HFFc6 (cell line): ENCODE results near the gene SLC38A1. TPM values are rescaled to one million over a fixed set of nuclear protein-coding genes. Genes with fewer than 3 reads are reported as not detected.

Experiments
- DNase-seq: peaks from one replicate; pipeline ENCODE4 v3.0.0-alpha.2; 2018
- H3K27ac Mint-ChIP-seq: 2 replicates; pipeline ENCODE4 v1.8.0; 2020; ENCODE audit warnings: mild to moderate bottlenecking, mixed read lengths
- H3K27me3 Mint-ChIP-seq: 2 replicates; pipeline ENCODE4 v1.8.0; 2021; ENCODE audit warnings: mild to moderate bottlenecking, moderate library complexity, mixed read lengths; ENCODE audit not compliant: insufficient read depth
- H3K36me3 Mint-ChIP-seq: 2 replicates; pipeline ENCODE4 v1.8.0; 2021; ENCODE audit warnings: low read depth, mixed read lengths
- H3K4me1 Mint-ChIP-seq: 2 replicates; pipeline ENCODE4 v1.8.0; 2020; ENCODE audit warnings: low read depth, mixed read lengths
- H3K4me3 Mint-ChIP-seq: 2 replicates; pipeline ENCODE4 v1.8.0; 2020; ENCODE audit warnings: mild to moderate bottlenecking, moderate library complexity, mixed read lengths
- H3K9me3 Mint-ChIP-seq: 2 replicates; pipeline ENCODE4 v1.8.0; 2020; ENCODE audit warnings: mild to moderate bottlenecking, mixed read lengths
- CTCF ChIP-seq: fragments of 200-600 bp; sonication (generic); IDR thresholded peaks from 2 replicates; pipeline ENCODE4 v1.5.0; 2021; ENCODE audit warnings: antibody characterized with exemption, mild to moderate bottlenecking
- total RNA-seq, 6 experiments: library from RNA; stranded (reverse); fragmentation: NEBNext Ultra II Directional; extraction: Animal tissue kit (Norgen Biotek cat#: 25700); gene quantifications; 2 replicates in 1 of 6; 3 replicates in 5 of 6; pipeline ENCODE4 v1.2.3, GENCODE V29; 2021

The SLC38A1 gene
- total RNA-seq, 6 experiments from 2014 or later = 78.2 to 98.5 (median 88.6) TPM

- no peak for DNase-seq
- Mint-ChIP-seq H3K4me1 (peaks cover 22% of the 10 kb centered on the region), H3K27me3 (no peaks in the 10 kb centered on the region; the same call in 1 of the 2 replicates), H3K9me3 (peaks cover 15% of the 10 kb centered on the region), H3K36me3 (peaks cover 57% of the 10 kb centered on the region), H3K27ac (no peak overlapping the region), H3K4me3 (no peak overlapping the region)
- no peak for TF ChIP-seq CTCF
Measured at GRCh38 chr12:46188170-46188569, 80.7 kb downstream of the SLC38A1 start.

DNA sequence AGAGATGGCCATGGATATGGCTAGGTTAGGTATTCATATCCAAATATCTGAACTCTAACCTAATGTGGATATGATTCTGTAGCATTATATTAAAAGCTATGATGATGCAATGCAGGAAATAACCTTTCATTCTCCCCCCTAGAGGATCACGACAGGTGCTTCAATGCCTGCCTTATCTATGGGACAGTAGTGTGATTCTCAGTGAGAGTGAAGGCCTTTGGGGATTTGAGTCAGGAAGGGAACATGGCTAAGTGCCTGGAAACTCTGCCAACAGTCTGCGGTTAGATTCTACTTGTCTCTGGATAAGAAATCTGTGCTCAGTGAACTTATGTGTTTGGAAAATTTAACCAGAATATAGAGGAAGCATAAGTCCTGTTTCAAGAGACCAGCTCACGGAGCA, 81.8 kb downstream of the SLC38A1 start:
- H3K36me3 Mint-ChIP-seq = peaks cover 45% of the 10 kb centered on the region
- peaks cover 9% of the 10 kb centered on the region; the same call in 1 of the 2 replicates for H3K9me3 Mint-ChIP-seq
- H3K4me1 Mint-ChIP-seq = peaks cover 22% of the 10 kb centered on the region
- no peak for TF ChIP-seq CTCF
- no peak overlapping the region for H3K4me3 Mint-ChIP-seq
- H3K27ac Mint-ChIP-seq = 0 out of 2 replicates have a peak overlapping the region, but pooled peaks have one; percentile 35
- no peaks in the 10 kb centered on the region; the same call in 1 of the 2 replicates for H3K27me3 Mint-ChIP-seq
- peak; percentile 69 for DNase-seq

- no peak overlapping the region for H3K4me3 Mint-ChIP-seq
- H3K4me1 Mint-ChIP-seq = peaks cover 22% of the 10 kb centered on the region
- H3K9me3 Mint-ChIP-seq = 0 out of 2 replicates have a peak, but pooled peaks cover under 1% of the 10 kb centered on the region
- H3K27ac Mint-ChIP-seq = no peak overlapping the region
- peaks cover 36% of the 10 kb centered on the region for H3K36me3 Mint-ChIP-seq
- no peak for TF ChIP-seq CTCF
- peaks cover 2% of the 10 kb centered on the region; the same call in 1 of the 2 replicates for H3K27me3 Mint-ChIP-seq
- DNase-seq = no peak
Measured at GRCh38 chr12:46186088-46186487, 82.8 kb downstream of the SLC38A1 start.

- Mint-ChIP-seq H3K27ac (no peak overlapping the region), H3K27me3 (peaks cover 2% of the 10 kb centered on the region; the same call in 1 of the 2 replicates), H3K4me1 (peaks cover 22% of the 10 kb centered on the region), H3K4me3 (no peak overlapping the region), H3K36me3 (peaks cover 32% of the 10 kb centered on the region), H3K9me3 (no peaks in the 10 kb centered on the region)
- DNase-seq = no peak
- no peak for TF ChIP-seq CTCF
Measured at GRCh38 chr12:46185686-46186085, 83.2 kb downstream of the SLC38A1 start.

- no peak for TF ChIP-seq CTCF
- Mint-ChIP-seq H3K27ac (no peak overlapping the region), H3K9me3 (no peaks in the 10 kb centered on the region), H3K4me1 (peaks cover 22% of the 10 kb centered on the region), H3K36me3 (peaks cover 25% of the 10 kb centered on the region), H3K4me3 (no peak overlapping the region), H3K27me3 (peaks cover 2% of the 10 kb centered on the region; the same call in 1 of the 2 replicates)
- no peak for DNase-seq
Measured at GRCh38 chr12:46184798-46185595, 83.8 kb downstream of the SLC38A1 start.
